ENCODE results near the gene ALK.

Gene ALK

GRCh38 chr2:29783666-29784065, 137.7 kb downstream of the ALK start:
- Histone ChIP-seq H3K27me3 (ENCODE audit: control insufficient read depth, insufficient read depth, low read length) (no peaks in the 10 kb centered on the region), H3K4me3 (ENCODE audit: low read depth, low read length) (no peak overlapping the region), H3K9me3 (ENCODE audit: control insufficient read depth, insufficient read depth, low read length) (no peaks in the 10 kb centered on the region), H3K36me3 (ENCODE audit: control insufficient read depth, insufficient read depth, low read length) (no peaks in the 10 kb centered on the region), H3K9ac (ENCODE audit: low read depth, low read length) (no peak overlapping the region), H3K4me1 (ENCODE audit: control insufficient read depth, insufficient read depth, low read length) (no peaks in the 10 kb centered on the region)

GRCh38 chr2:29782549-29783458, 138.6 kb downstream of the ALK start:
- no peaks in the 10 kb centered on the region for H3K4me1 ChIP-seq (ENCODE audit: control insufficient read depth, insufficient read depth, low read length)
- H3K27me3 ChIP-seq (ENCODE audit: control insufficient read depth, insufficient read depth, low read length): no peaks in the 10 kb centered on the region
- no peak overlapping the region for H3K4me3 ChIP-seq (ENCODE audit: low read depth, low read length)
- no peaks in the 10 kb centered on the region for H3K9me3 ChIP-seq (ENCODE audit: control insufficient read depth, insufficient read depth, low read length)
- H3K9ac ChIP-seq (ENCODE audit: low read depth, low read length): no peak overlapping the region
- H3K36me3 ChIP-seq (ENCODE audit: control insufficient read depth, insufficient read depth, low read length): no peaks in the 10 kb centered on the region

- Histone ChIP-seq H3K36me3 (ENCODE audit: control insufficient read depth, insufficient read depth, low read length) (no peaks in the 10 kb centered on the region), H3K27me3 (ENCODE audit: control insufficient read depth, insufficient read depth, low read length) (no peaks in the 10 kb centered on the region), H3K9ac (ENCODE audit: low read depth, low read length) (no peak overlapping the region), H3K4me1 (ENCODE audit: control insufficient read depth, insufficient read depth, low read length) (no peaks in the 10 kb centered on the region), H3K4me3 (ENCODE audit: low read depth, low read length) (no peak overlapping the region), H3K9me3 (ENCODE audit: control insufficient read depth, insufficient read depth, low read length) (no peaks in the 10 kb centered on the region)
These were observed 139.3 kb downstream of the ALK start for GRCh38 chr2:29782087-29782486.

- H3K36me3 ChIP-seq (ENCODE audit: control insufficient read depth, insufficient read depth, low read length): no peaks in the 10 kb centered on the region
- no peaks in the 10 kb centered on the region for H3K4me1 ChIP-seq (ENCODE audit: control insufficient read depth, insufficient read depth, low read length)
- no peak overlapping the region for H3K9ac ChIP-seq (ENCODE audit: low read depth, low read length)
- H3K9me3 ChIP-seq (ENCODE audit: control insufficient read depth, insufficient read depth, low read length): no peaks in the 10 kb centered on the region
- H3K4me3 ChIP-seq (ENCODE audit: low read depth, low read length): no peak overlapping the region
- no peaks in the 10 kb centered on the region for H3K27me3 ChIP-seq (ENCODE audit: control insufficient read depth, insufficient read depth, low read length)
These were observed 140.5 kb downstream of the ALK start for GRCh38 chr2:29780906-29781305.

GRCh38 chr2:29777161-29777560, 144.2 kb downstream of the ALK start:
- Histone ChIP-seq H3K27me3 (ENCODE audit: control insufficient read depth, insufficient read depth, low read length) (no peaks in the 10 kb centered on the region), H3K9me3 (ENCODE audit: control insufficient read depth, insufficient read depth, low read length) (no peaks in the 10 kb centered on the region), H3K9ac (ENCODE audit: low read depth, low read length) (no peak overlapping the region), H3K4me1 (ENCODE audit: control insufficient read depth, insufficient read depth, low read length) (no peaks in the 10 kb centered on the region), H3K36me3 (ENCODE audit: control insufficient read depth, insufficient read depth, low read length) (no peaks in the 10 kb centered on the region), H3K4me3 (ENCODE audit: low read depth, low read length) (no peak overlapping the region)

- no peaks in the 10 kb centered on the region for H3K36me3 ChIP-seq (ENCODE audit: control insufficient read depth, insufficient read depth, low read length)
- H3K9me3 ChIP-seq (ENCODE audit: control insufficient read depth, insufficient read depth, low read length): no peaks in the 10 kb centered on the region
- no peaks in the 10 kb centered on the region for H3K4me1 ChIP-seq (ENCODE audit: control insufficient read depth, insufficient read depth, low read length)
- no peaks in the 10 kb centered on the region for H3K27me3 ChIP-seq (ENCODE audit: control insufficient read depth, insufficient read depth, low read length)
- H3K4me3 ChIP-seq (ENCODE audit: low read depth, low read length): no peak overlapping the region
- no peak overlapping the region for H3K9ac ChIP-seq (ENCODE audit: low read depth, low read length)
These were observed 145.0 kb downstream of the ALK start for GRCh38 chr2:29776406-29776805.

GRCh38 chr2:29775937-29776336, 145.4 kb downstream of the ALK start:
- Histone ChIP-seq H3K9me3 (ENCODE audit: control insufficient read depth, insufficient read depth, low read length) (no peaks in the 10 kb centered on the region), H3K9ac (ENCODE audit: low read depth, low read length) (no peak overlapping the region), H3K4me1 (ENCODE audit: control insufficient read depth, insufficient read depth, low read length) (no peaks in the 10 kb centered on the region), H3K4me3 (ENCODE audit: low read depth, low read length) (no peak overlapping the region), H3K27me3 (ENCODE audit: control insufficient read depth, insufficient read depth, low read length) (no peaks in the 10 kb centered on the region), H3K36me3 (ENCODE audit: control insufficient read depth, insufficient read depth, low read length) (no peaks in the 10 kb centered on the region)

GRCh38 chr2:29774624-29775023, 146.8 kb downstream of the ALK start:
- Histone ChIP-seq H3K27me3 (ENCODE audit: control insufficient read depth, insufficient read depth, low read length) (no peaks in the 10 kb centered on the region), H3K9me3 (ENCODE audit: control insufficient read depth, insufficient read depth, low read length) (no peaks in the 10 kb centered on the region), H3K9ac (ENCODE audit: low read depth, low read length) (no peak overlapping the region), H3K4me3 (ENCODE audit: low read depth, low read length) (no peak overlapping the region), H3K4me1 (ENCODE audit: control insufficient read depth, insufficient read depth, low read length) (no peaks in the 10 kb centered on the region), H3K36me3 (ENCODE audit: control insufficient read depth, insufficient read depth, low read length) (no peaks in the 10 kb centered on the region)

GRCh38 chr2:29770846-29771245, 150.5 kb downstream of the ALK start:
- H3K4me1 ChIP-seq (ENCODE audit: control insufficient read depth, insufficient read depth, low read length): no peaks in the 10 kb centered on the region
- H3K36me3 ChIP-seq (ENCODE audit: control insufficient read depth, insufficient read depth, low read length): no peaks in the 10 kb centered on the region
- H3K27me3 ChIP-seq (ENCODE audit: control insufficient read depth, insufficient read depth, low read length): no peaks in the 10 kb centered on the region
- no peak overlapping the region for H3K9ac ChIP-seq (ENCODE audit: low read depth, low read length)
- H3K4me3 ChIP-seq (ENCODE audit: low read depth, low read length): no peak overlapping the region
- no peaks in the 10 kb centered on the region for H3K9me3 ChIP-seq (ENCODE audit: control insufficient read depth, insufficient read depth, low read length)

- H3K9ac ChIP-seq (ENCODE audit: low read depth, low read length): no peak overlapping the region
- no peaks in the 10 kb centered on the region for H3K9me3 ChIP-seq (ENCODE audit: control insufficient read depth, insufficient read depth, low read length)
- no peaks in the 10 kb centered on the region for H3K4me1 ChIP-seq (ENCODE audit: control insufficient read depth, insufficient read depth, low read length)
- no peak overlapping the region for H3K4me3 ChIP-seq (ENCODE audit: low read depth, low read length)
- no peaks in the 10 kb centered on the region for H3K27me3 ChIP-seq (ENCODE audit: control insufficient read depth, insufficient read depth, low read length)
- no peaks in the 10 kb centered on the region for H3K36me3 ChIP-seq (ENCODE audit: control insufficient read depth, insufficient read depth, low read length)
These were observed 151.5 kb downstream of the ALK start for GRCh38 chr2:29769847-29770246.

GRCh38 chr2:29767606-29768335, 153.6 kb downstream of the ALK start:
- H3K9ac ChIP-seq (ENCODE audit: low read depth, low read length): no peak overlapping the region
- no peaks in the 10 kb centered on the region for H3K9me3 ChIP-seq (ENCODE audit: control insufficient read depth, insufficient read depth, low read length)
- no peaks in the 10 kb centered on the region for H3K4me1 ChIP-seq (ENCODE audit: control insufficient read depth, insufficient read depth, low read length)
- no peaks in the 10 kb centered on the region for H3K36me3 ChIP-seq (ENCODE audit: control insufficient read depth, insufficient read depth, low read length)
- no peaks in the 10 kb centered on the region for H3K27me3 ChIP-seq (ENCODE audit: control insufficient read depth, insufficient read depth, low read length)
- no peak overlapping the region for H3K4me3 ChIP-seq (ENCODE audit: low read depth, low read length)

GRCh38 chr2:29766191-29766590, 155.2 kb downstream of the ALK start:
- Histone ChIP-seq H3K9me3 (ENCODE audit: control insufficient read depth, insufficient read depth, low read length) (no peaks in the 10 kb centered on the region), H3K27me3 (ENCODE audit: control insufficient read depth, insufficient read depth, low read length) (no peaks in the 10 kb centered on the region), H3K4me1 (ENCODE audit: control insufficient read depth, insufficient read depth, low read length) (no peaks in the 10 kb centered on the region), H3K4me3 (ENCODE audit: low read depth, low read length) (no peak overlapping the region), H3K36me3 (ENCODE audit: control insufficient read depth, insufficient read depth, low read length) (no peaks in the 10 kb centered on the region), H3K9ac (ENCODE audit: low read depth, low read length) (no peak overlapping the region)

All from iPS-15b (cell line).